ENCODE results near the gene ALDH5A1.
A peak's percentile ranks its signal among the peaks of the same experiment; 100 is the strongest.

ALDH5A1 gene

GRCh38 chr6:24469811-24470210 lies 25.0 kb upstream of the ALDH5A1 start:
- TF ChIP-seq GATA1 (IDR thresholded peaks at IDR 0.05; ENCODE audit: low read depth, low read length) = no peak
- TF ChIP-seq POLR2A (IDR thresholded peaks at IDR 0.05; ENCODE audit: low read length) = no peak
- DNase-seq = no peak

- TF ChIP-seq GATA1 (IDR thresholded peaks at IDR 0.05; ENCODE audit: low read depth, low read length) = no peak
- no peak for TF ChIP-seq POLR2A (IDR thresholded peaks at IDR 0.05; ENCODE audit: low read length)
- no peak for DNase-seq
Observed at GRCh38 chr6:24472181-24472580, 22.6 kb upstream of the ALDH5A1 start.

GRCh38 chr6:24476631-24477030 lies 18.1 kb upstream of the ALDH5A1 start:
- TF ChIP-seq POLR2A (IDR thresholded peaks at IDR 0.05; ENCODE audit: low read length) = no peak
- no peak for TF ChIP-seq GATA1 (IDR thresholded peaks at IDR 0.05; ENCODE audit: low read depth, low read length)
- DNase-seq = no peak

- no peak for TF ChIP-seq GATA1 (IDR thresholded peaks at IDR 0.05; ENCODE audit: low read depth, low read length)
- no peak for TF ChIP-seq POLR2A (IDR thresholded peaks at IDR 0.05; ENCODE audit: low read length)
- DNase-seq = no peak
Observed at GRCh38 chr6:24477070-24477469, 17.7 kb upstream of the ALDH5A1 start.

DNA sequence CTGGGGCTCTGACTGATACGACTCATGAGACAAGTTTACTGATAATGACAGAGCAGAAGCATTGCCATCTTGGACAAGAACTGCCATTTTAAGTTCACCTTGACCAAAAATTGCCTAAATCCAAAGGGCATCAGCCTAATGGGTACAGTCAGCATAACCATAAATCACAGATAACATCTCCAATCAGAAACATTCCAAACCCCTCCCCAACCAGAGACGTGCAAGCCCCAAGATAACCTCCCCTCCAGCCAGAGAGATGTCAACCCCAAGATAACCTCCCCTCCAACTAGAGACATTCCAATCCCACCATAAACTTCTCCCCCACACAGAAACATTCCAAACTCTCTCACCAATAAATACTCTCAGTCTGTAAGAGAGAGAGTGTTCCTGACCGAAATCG lies 15.9 kb upstream of the ALDH5A1 start:
- DNase-seq = no peak
- no peak for TF ChIP-seq GATA1 (IDR thresholded peaks at IDR 0.05; ENCODE audit: low read depth, low read length)
- TF ChIP-seq POLR2A (IDR thresholded peaks at IDR 0.05; ENCODE audit: low read length) = no peak

- no peak for DNase-seq
- TF ChIP-seq GATA1 (IDR thresholded peaks at IDR 0.05; ENCODE audit: low read depth, low read length) = no peak
- no peak for TF ChIP-seq POLR2A (IDR thresholded peaks at IDR 0.05; ENCODE audit: low read length)
Observed at GRCh38 chr6:24480705-24481104, 14.1 kb upstream of the ALDH5A1 start.

GRCh38 chr6:24481449-24481848 lies 13.3 kb upstream of the ALDH5A1 start:
- no peak for DNase-seq
- TF ChIP-seq GATA1 (IDR thresholded peaks at IDR 0.05; ENCODE audit: low read depth, low read length) (no peak), POLR2A (IDR thresholded peaks at IDR 0.05; ENCODE audit: low read length) (no peak)

GRCh38 chr6:24484657-24485323 lies 10.0 kb upstream of the ALDH5A1 start:
- TF ChIP-seq POLR2A (IDR thresholded peaks at IDR 0.05; ENCODE audit: low read length) (no peak), GATA1 (IDR thresholded peaks at IDR 0.05; ENCODE audit: low read depth, low read length) (no peak)
- no peak for DNase-seq

DNA sequence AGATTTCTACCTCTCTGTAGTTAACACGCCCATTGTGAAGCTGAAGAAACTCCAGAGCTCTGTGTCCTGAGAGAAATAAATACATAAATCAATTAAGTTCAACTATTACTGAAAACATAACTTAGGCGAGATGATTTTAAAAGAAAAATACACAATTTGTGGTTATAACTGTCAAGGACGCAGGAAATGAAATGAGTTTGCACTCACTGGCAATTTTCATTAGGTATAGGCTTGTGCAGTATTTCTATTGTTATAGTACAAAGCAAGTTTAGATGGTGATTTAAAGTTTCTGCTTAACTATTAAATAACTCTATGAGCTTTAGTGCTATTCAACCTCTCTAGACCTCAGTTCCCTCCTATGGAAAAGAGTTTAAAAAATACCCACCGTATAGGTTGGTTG lies 8.7 kb upstream of the ALDH5A1 start:
- no peak for DNase-seq
- no peak for TF ChIP-seq GATA1 (IDR thresholded peaks at IDR 0.05; ENCODE audit: low read depth, low read length)
- TF ChIP-seq POLR2A (IDR thresholded peaks at IDR 0.05; ENCODE audit: low read length) = no peak

DNA sequence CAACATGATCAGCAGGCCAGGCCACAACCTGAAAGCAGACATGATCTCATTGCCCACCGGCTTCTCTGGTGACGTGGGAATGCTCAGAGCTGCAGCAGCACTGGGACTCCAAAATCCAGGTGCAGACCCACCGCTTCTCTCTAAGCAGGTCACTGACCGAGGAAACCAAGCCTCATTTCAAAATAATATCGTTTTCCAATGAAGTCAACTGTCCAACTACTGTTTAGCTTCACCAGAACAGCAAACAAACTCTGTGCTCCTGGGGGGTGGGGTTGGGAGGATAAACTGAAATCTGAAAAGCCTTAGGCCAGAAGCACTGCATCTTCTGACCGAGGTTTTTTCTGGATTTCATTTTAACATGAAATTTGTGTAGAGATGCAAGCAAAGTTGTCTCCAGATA lies 5.3 kb upstream of the ALDH5A1 start, which contains the start of gene GPLD1:
Gene GPLD1 (minus strand): TSS at position 109 of the 400 bp plus-strand sequence. CDS start 67 bp downstream, at position 42.
- TF ChIP-seq POLR2A (IDR thresholded peaks at IDR 0.05; ENCODE audit: low read length) (no peak), GATA1 (IDR thresholded peaks at IDR 0.05; ENCODE audit: low read depth, low read length) (no peak)
- no peak for DNase-seq

DNA sequence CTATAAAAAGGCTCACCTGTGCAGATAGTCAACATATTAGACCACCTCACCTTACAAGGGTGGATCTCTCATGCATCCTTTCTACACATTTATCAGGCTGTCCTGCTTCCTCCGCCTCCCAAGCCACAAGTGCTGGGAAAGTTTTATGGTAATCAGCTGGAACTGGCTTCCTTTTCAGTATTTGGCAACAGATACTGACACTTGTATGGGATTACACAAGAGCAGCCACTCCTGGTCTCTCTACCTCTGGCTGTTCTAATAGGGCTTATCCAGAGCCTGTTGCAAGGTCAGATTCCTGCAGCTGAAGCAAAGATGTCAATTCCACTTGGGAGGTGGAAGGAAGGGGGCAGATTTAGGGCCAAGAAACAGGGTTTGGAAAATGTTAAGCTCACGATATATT lies 4.9 kb upstream of the ALDH5A1 start:
- no peak for DNase-seq

GRCh38 chr6:24490948-24491347 lies 3.8 kb upstream of the ALDH5A1 start:
- DNase-seq = no peak
- TF ChIP-seq GATA1 (IDR thresholded peaks at IDR 0.05; ENCODE audit: low read depth, low read length) = no peak
- no peak for TF ChIP-seq POLR2A (IDR thresholded peaks at IDR 0.05; ENCODE audit: low read length)

More for the DNA sequence above, 4.9 kb upstream of the ALDH5A1 start:
- TF ChIP-seq GATA1 (IDR thresholded peaks at IDR 0.05; ENCODE audit: low read depth, low read length) (no peak), POLR2A (IDR thresholded peaks at IDR 0.05; ENCODE audit: low read length) (no peak)

GRCh38 chr6:24492475-24492874 lies 2.3 kb upstream of the ALDH5A1 start:
- DNase-seq = peak; percentile 42 to 47
- no peak for TF ChIP-seq GATA1 (IDR thresholded peaks at IDR 0.05; ENCODE audit: low read depth, low read length)
- no peak for TF ChIP-seq POLR2A (IDR thresholded peaks at IDR 0.05; ENCODE audit: low read length)

DNA sequence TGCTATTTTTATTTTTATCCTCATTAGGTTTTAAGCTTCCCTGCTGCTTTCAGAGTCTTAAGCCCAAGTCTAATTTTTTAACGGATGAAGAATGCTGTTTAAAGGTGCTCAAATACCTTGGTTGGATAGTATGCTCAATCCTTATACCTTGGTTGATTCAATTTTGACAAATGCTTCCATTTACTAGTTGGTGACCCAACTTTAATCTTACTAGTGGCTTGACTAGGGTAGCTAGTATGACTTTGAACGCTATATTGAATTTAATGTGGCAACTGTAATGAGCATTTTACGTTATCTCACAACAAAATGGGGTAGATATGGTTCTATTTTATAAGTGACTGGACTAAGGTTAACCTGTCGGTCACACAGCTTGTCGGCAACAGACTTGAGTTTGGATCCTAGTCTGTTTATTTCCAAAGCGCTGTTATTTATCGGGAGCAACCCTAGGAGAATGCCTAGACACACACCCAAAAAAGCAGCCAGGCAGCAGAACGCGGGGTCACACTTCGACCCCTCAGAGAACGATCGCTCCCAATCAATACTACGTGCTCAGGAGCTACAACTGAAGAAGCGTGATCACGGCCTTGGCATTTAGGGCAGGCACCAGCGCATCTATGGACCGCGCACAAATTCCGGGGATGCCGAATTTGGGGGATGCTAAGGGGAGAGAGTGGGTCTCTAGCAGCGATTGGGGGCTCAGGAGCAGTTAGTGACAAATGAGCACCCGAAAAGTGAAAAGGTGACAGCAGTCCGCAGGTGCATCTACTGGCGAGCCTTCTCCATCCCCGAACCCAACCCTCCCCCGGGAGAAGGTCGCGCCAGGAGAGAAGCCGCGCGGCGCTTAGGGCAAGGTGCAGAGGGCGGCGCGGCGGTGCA lies 586 bp upstream of the ALDH5A1 start:
- TF ChIP-seq POLR2A (IDR thresholded peaks at IDR 0.05; ENCODE audit: low read length) (no peak), GATA1 (IDR thresholded peaks at IDR 0.05; ENCODE audit: low read depth, low read length) (no peak)
- DNase-seq = peak; percentile 41 to 49

Data from erythroblast (primary cell).